GM20431 (cell line): ENCODE measurements around the gene KCNMA1.

Source experiments
- in situ Hi-C: fragments of 300-500 bp; cut with MseI, MboI; formaldehyde crosslinking; loops from one replicate; pipeline ENCODE4 v1.15.0; 2020; ENCODE audit warnings: low sequenced_read_pairs; ENCODE audit not compliant: unreplicated experiment

KCNMA1 gene

GRCh38 chr10:76903387-76903945 lies 734.1 kb downstream of the KCNMA1 start:
- in situ Hi-C loops = no loop called here

- in situ Hi-C loops = no loop called here
Observed at GRCh38 chr10:76902949-76903348, 734.7 kb downstream of the KCNMA1 start.

GRCh38 chr10:76901701-76902100 lies 735.9 kb downstream of the KCNMA1 start:
- in situ Hi-C loops = no loop called here

- in situ Hi-C loops = no loop called here
Observed at GRCh38 chr10:76899490-76899889, 738.1 kb downstream of the KCNMA1 start.

- in situ Hi-C loops = no loop called here
Observed at GRCh38 chr10:76892766-76893479, 744.7 kb downstream of the KCNMA1 start.

- in situ Hi-C loops = no loop called here
Observed at GRCh38 chr10:76887223-76888010, 750.2 kb downstream of the KCNMA1 start.

GRCh38 chr10:76885816-76886215 lies 751.8 kb downstream of the KCNMA1 start:
- in situ Hi-C loops = no loop called here

- in situ Hi-C loops = no loop called here
Observed at GRCh38 chr10:76884673-76885275, 752.8 kb downstream of the KCNMA1 start.

GRCh38 chr10:76883596-76883995 lies 754.0 kb downstream of the KCNMA1 start:
- in situ Hi-C loops = no loop called here

GRCh38 chr10:76882796-76883195 lies 754.8 kb downstream of the KCNMA1 start:
- in situ Hi-C loops = no loop called here

- in situ Hi-C loops = no loop called here
Observed at GRCh38 chr10:76882245-76882644, 755.4 kb downstream of the KCNMA1 start.

- in situ Hi-C loops = no loop called here
Observed at GRCh38 chr10:76881477-76882220, 756.0 kb downstream of the KCNMA1 start.

- in situ Hi-C loops = no loop called here
Observed at GRCh38 chr10:76880931-76881330, 756.7 kb downstream of the KCNMA1 start.

- in situ Hi-C loops = no loop called here
Observed at GRCh38 chr10:76879116-76879913, 758.3 kb downstream of the KCNMA1 start.

- in situ Hi-C loops = no loop called here
Observed at GRCh38 chr10:76878514-76878913, 759.1 kb downstream of the KCNMA1 start.

GRCh38 chr10:76874896-76875295 lies 762.7 kb downstream of the KCNMA1 start:
- in situ Hi-C loops = no loop called here

- in situ Hi-C loops = no loop called here
Observed at GRCh38 chr10:76874176-76874575, 763.4 kb downstream of the KCNMA1 start.

- in situ Hi-C loops = no loop called here
Observed at GRCh38 chr10:76871697-76872295, 765.8 kb downstream of the KCNMA1 start.

- in situ Hi-C loops = no loop called here
Observed at GRCh38 chr10:76869931-76870330, 767.7 kb downstream of the KCNMA1 start.
